IPS-15b (cell line): Measurements from ENCODE around the gene MDM2.
A peak's percentile ranks its signal among the peaks of the same experiment; 100 is the strongest.
"Not testable (repeated sequence)": the region's sequence is repeated elsewhere in the genome, so short reads cannot be mapped to it uniquely, and the experiment has no call there.

Experiments used
- H3K27me3 ChIP-seq: one replicate; pipeline ENCODE4 v1.6.1; 2013; ENCODE audit warnings: low read length; ENCODE audit not compliant: control insufficient read depth, insufficient read depth
- H3K36me3 ChIP-seq: one replicate; pipeline ENCODE4 v1.6.1; 2013; ENCODE audit warnings: low read length; ENCODE audit not compliant: control insufficient read depth, insufficient read depth
- H3K4me1 ChIP-seq: one replicate; pipeline ENCODE4 v1.6.1; 2013; ENCODE audit warnings: mild to moderate bottlenecking, low read length; ENCODE audit not compliant: control insufficient read depth, insufficient read depth
- H3K4me3 ChIP-seq: one replicate; pipeline ENCODE4 v1.5.1; 2013; ENCODE audit warnings: low read depth, low read length
- H3K9ac ChIP-seq: one replicate; pipeline ENCODE4 v1.6.1; 2013; ENCODE audit warnings: low read depth, mild to moderate bottlenecking, low read length
- H3K9me3 ChIP-seq: one replicate; pipeline ENCODE4 v1.6.1; 2013; ENCODE audit warnings: mild to moderate bottlenecking, low read length; ENCODE audit not compliant: control insufficient read depth, insufficient read depth

The MDM2 gene

GRCh38 chr12:68800294-68800693, 7.7 kb upstream of the MDM2 start:
- Histone ChIP-seq H3K9ac (no peak overlapping the region), H3K36me3 (no peaks in the 10 kb centered on the region), H3K4me3 (no peak overlapping the region), H3K27me3 (no peaks in the 10 kb centered on the region), H3K9me3 (no peaks in the 10 kb centered on the region), H3K4me1 (peaks cover under 1% of the 10 kb centered on the region)

GRCh38 chr12:68801124-68801523, 6.9 kb upstream of the MDM2 start:
- H3K4me1 ChIP-seq: not testable (repeated sequence)

GRCh38 chr12:68802372-68802745, 5.6 kb upstream of the MDM2 start:
- H3K9ac ChIP-seq, H3K9me3 ChIP-seq, H3K4me3 ChIP-seq, H3K36me3 ChIP-seq, H3K27me3 ChIP-seq: not testable (repeated sequence)
- peaks cover 10% of the 10 kb centered on the region for H3K4me1 ChIP-seq

More at GRCh38 chr12:68801124-68801523, 6.9 kb upstream of the MDM2 start:
- not testable (repeated sequence) for H3K36me3 ChIP-seq, H3K9ac ChIP-seq, H3K9me3 ChIP-seq, H3K4me3 ChIP-seq, H3K27me3 ChIP-seq

GRCh38 chr12:68802911-68803651, 4.9 kb upstream of the MDM2 start:
- not testable (repeated sequence) for H3K27me3 ChIP-seq, H3K36me3 ChIP-seq, H3K9me3 ChIP-seq, H3K9ac ChIP-seq, H3K4me3 ChIP-seq
- peaks cover 10% of the 10 kb centered on the region for H3K4me1 ChIP-seq

- H3K4me3 ChIP-seq: peak overlapping the region; percentile 80
- H3K4me1 ChIP-seq: peaks cover 10% of the 10 kb centered on the region
These were observed 3.9 kb upstream of the MDM2 start for GRCh38 chr12:68803948-68804656.

GRCh38 chr12:68804657-68805591, 3.1 kb upstream of the MDM2 start:
- Histone ChIP-seq H3K9me3 (no peaks in the 10 kb centered on the region), H3K4me1 (peaks cover 10% of the 10 kb centered on the region), H3K9ac (peak overlapping the region; percentile 4), H3K36me3 (peaks cover 4% of the 10 kb centered on the region), H3K4me3 (peak overlapping the region; percentile 80), H3K27me3 (no peaks in the 10 kb centered on the region)

More at GRCh38 chr12:68803948-68804656, 3.9 kb upstream of the MDM2 start:
- Histone ChIP-seq H3K36me3 (no peaks in the 10 kb centered on the region), H3K9me3 (no peaks in the 10 kb centered on the region), H3K9ac (no peak overlapping the region), H3K27me3 (no peaks in the 10 kb centered on the region)

GRCh38 chr12:68805592-68806120, 2.3 kb upstream of the MDM2 start:
- H3K36me3 ChIP-seq: peaks cover 5% of the 10 kb centered on the region
- H3K4me1 ChIP-seq: peaks cover 10% of the 10 kb centered on the region
- H3K9me3 ChIP-seq: no peaks in the 10 kb centered on the region
- no peak overlapping the region for H3K9ac ChIP-seq
- peak overlapping the region; percentile 80 for H3K4me3 ChIP-seq
- H3K27me3 ChIP-seq: no peaks in the 10 kb centered on the region

- Histone ChIP-seq H3K4me1 (peaks cover 10% of the 10 kb centered on the region), H3K9me3 (no peaks in the 10 kb centered on the region), H3K9ac (no peak overlapping the region), H3K27me3 (no peaks in the 10 kb centered on the region), H3K4me3 (peak overlapping the region; percentile 66), H3K36me3 (peaks cover 5% of the 10 kb centered on the region)
These were observed 1.3 kb upstream of the MDM2 start for GRCh38 chr12:68806488-68807237.

- peak overlapping the region; percentile 66 for H3K4me3 ChIP-seq
- H3K9me3 ChIP-seq, H3K9ac ChIP-seq, H3K27me3 ChIP-seq, H3K36me3 ChIP-seq: not testable (repeated sequence)
- peaks cover 10% of the 10 kb centered on the region for H3K4me1 ChIP-seq
These were observed 752 bp upstream of the MDM2 start for GRCh38 chr12:68807274-68807575.

GRCh38 chr12:68808388-68809189, 612 bp downstream of the MDM2 start:
- Histone ChIP-seq H3K9me3 (no peaks in the 10 kb centered on the region), H3K4me3 (peak overlapping the region; percentile 90), H3K9ac (peak overlapping the region; percentile 99), H3K27me3 (no peaks in the 10 kb centered on the region), H3K36me3 (peaks cover 11% of the 10 kb centered on the region), H3K4me1 (peaks cover 10% of the 10 kb centered on the region)
